ENCODE data around the gene LPO. TPM values are rescaled to one million over a fixed set of nuclear protein-coding genes. Genes with fewer than 3 reads are reported as not detected.

Gene LPO
- total RNA-seq, 1 experiment from 2014 or later: 0.20 TPM

GRCh38 chr17:58276423-58276822, 38.0 kb downstream of the LPO start:
- DNase-seq (ENCODE audit: low spot score) (no peak), ATAC-seq (peak; percentile 38)
- TF ChIP-seq RELA (CRISPR knock-in tag; IDR thresholded peaks at IDR 0.05; ENCODE audit: borderline replicate concordance) (no peak), EMX1 (CRISPR knock-in tag; IDR thresholded peaks at IDR 0.05) (no peak), CREB1 (CRISPR knock-in tag; IDR thresholded peaks at IDR 0.05) (no peak), SP1 (CRISPR knock-in tag; conservative IDR thresholded peaks at IDR 0.05) (no peak), ZNF138 (CRISPR knock-in tag; conservative IDR thresholded peaks at IDR 0.05) (no peak), ELF4 (CRISPR knock-in tag; IDR thresholded peaks at IDR 0.05; ENCODE audit: low read depth) (no peak), NFATC4 (CRISPR knock-in tag; IDR thresholded peaks at IDR 0.05) (no peak), ERG (CRISPR knock-in tag; IDR thresholded peaks at IDR 0.05) (no peak), ZNF396 (CRISPR knock-in tag; IDR thresholded peaks at IDR 0.05; ENCODE audit: borderline replicate concordance) (no peak), NR1H2 (CRISPR knock-in tag; IDR thresholded peaks at IDR 0.05) (no peak), FOXP1 (CRISPR knock-in tag; IDR thresholded peaks at IDR 0.05; ENCODE audit: borderline replicate concordance) (no peak), TP53 (CRISPR knock-in tag; IDR thresholded peaks at IDR 0.05) (no peak), ZBTB21 (CRISPR knock-in tag; IDR thresholded peaks at IDR 0.05; ENCODE audit: borderline replicate concordance) (no peak), PREB (CRISPR knock-in tag; IDR thresholded peaks at IDR 0.05; ENCODE audit: borderline replicate concordance) (no peak), PRRX2 (CRISPR knock-in tag; IDR thresholded peaks at IDR 0.05) (no peak)
- TF ChIP-seq, protein P1, sequence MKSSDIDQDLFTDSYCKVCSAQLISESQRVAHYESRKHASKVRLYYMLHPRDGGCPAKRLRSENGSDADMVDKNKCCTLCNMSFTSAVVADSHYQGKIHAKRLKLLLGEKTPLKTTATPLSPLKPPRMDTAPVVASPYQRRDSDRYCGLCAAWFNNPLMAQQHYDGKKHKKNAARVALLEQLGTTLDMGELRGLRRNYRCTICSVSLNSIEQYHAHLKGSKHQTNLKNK (CRISPR knock-in tag; IDR thresholded peaks at IDR 0.05): no peak
- TF ChIP-seq, protein P2, sequence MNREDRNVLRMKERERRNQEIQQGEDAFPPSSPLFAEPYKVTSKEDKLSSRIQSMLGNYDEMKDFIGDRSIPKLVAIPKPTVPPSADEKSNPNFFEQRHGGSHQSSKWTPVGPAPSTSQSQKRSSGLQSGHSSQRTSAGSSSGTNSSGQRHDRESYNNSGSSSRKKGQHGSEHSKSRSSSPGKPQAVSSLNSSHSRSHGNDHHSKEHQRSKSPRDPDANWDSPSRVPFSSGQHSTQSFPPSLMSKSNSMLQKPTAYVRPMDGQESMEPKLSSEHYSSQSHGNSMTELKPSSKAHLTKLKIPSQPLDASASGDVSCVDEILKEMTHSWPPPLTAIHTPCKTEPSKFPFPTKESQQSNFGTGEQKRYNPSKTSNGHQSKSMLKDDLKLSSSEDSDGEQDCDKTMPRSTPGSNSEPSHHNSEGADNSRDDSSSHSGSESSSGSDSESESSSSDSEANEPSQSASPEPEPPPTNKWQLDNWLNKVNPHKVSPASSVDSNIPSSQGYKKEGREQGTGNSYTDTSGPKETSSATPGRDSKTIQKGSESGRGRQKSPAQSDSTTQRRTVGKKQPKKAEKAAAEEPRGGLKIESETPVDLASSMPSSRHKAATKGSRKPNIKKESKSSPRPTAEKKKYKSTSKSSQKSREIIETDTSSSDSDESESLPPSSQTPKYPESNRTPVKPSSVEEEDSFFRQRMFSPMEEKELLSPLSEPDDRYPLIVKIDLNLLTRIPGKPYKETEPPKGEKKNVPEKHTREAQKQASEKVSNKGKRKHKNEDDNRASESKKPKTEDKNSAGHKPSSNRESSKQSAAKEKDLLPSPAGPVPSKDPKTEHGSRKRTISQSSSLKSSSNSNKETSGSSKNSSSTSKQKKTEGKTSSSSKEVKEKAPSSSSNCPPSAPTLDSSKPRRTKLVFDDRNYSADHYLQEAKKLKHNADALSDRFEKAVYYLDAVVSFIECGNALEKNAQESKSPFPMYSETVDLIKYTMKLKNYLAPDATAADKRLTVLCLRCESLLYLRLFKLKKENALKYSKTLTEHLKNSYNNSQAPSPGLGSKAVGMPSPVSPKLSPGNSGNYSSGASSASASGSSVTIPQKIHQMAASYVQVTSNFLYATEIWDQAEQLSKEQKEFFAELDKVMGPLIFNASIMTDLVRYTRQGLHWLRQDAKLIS (CRISPR knock-in tag; IDR thresholded peaks at IDR 0.05; ENCODE audit: borderline replicate concordance): no peak
- H3K4me1 Mint-ChIP-seq: no peaks in the 10 kb centered on the region
- no peaks in the 10 kb centered on the region for H3K9me3 Mint-ChIP-seq
- H3K27me3 Mint-ChIP-seq (ENCODE audit: low read depth): peaks cover 16% of the 10 kb centered on the region
- ChIA-PET POLR2A (interaction anchor here (1.0 kb wide), 1 partner anchor 76 kb away, joined by 3 read pairs; no protein-coding TSS in a partner anchor), CTCF (interaction anchor here (0.8 to 4.6 kb wide), 8 partner anchors 8 to 211 kb away, joined by 3 to 19 read pairs (median 4); partner anchors contain the start of gene HSF5)
- H3K4me3 Mint-ChIP-seq: no peak overlapping the region
- H3K36me3 Mint-ChIP-seq: no peaks in the 10 kb centered on the region
- no peak overlapping the region for H3K27ac Mint-ChIP-seq

DNA sequence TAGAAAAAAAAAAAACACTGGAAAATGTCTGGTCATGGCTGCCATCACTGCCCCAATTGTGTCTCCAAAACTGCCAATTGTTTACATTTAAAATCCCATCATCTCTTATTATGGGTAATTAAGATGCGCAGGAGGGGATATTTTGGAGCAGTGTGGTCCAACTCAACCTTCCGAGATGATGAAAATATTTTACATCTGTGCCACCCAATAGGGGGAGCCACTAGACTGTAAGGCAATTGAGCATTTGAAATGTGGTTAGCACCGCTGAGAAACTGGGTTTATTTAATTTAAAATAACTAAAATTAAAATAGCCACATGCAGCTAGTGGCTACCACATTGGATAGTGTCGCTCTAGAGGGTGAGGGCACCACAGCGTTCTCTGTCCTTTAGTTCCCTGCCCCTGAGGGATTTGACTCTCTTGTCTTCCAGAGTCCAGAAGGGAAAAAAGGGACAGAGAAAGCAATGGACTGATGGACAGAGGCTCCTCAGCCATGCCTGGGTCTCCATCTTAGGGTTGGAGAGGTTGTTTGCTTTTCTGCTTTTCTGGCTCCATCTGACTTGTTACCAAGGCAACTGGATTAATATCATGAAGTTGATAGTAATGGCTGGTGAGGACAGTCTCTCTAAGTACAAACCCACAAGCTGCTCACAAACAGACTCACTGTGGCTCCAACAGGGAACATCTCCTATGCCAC, 38.9 kb downstream of the LPO start:
- H3K4me3 Mint-ChIP-seq: no peak overlapping the region
- H3K4me1 Mint-ChIP-seq: no peaks in the 10 kb centered on the region
- peak; percentile 31; the same call in 1 of the 2 replicates for TF ChIP-seq CTCF (IDR thresholded peaks at IDR 0.05)
- TF ChIP-seq ZNF219 (CRISPR knock-in tag; IDR thresholded peaks at IDR 0.05; ENCODE audit: borderline replicate concordance): no peak
- TF ChIP-seq ESRRA (CRISPR knock-in tag; IDR thresholded peaks at IDR 0.05; ENCODE audit: borderline replicate concordance): no peak
- DNase-seq (ENCODE audit: low spot score) (no peak), ATAC-seq (peak; percentile 48)
- no peaks in the 10 kb centered on the region for H3K9me3 Mint-ChIP-seq
- H3K27me3 Mint-ChIP-seq (ENCODE audit: low read depth): peaks cover 16% of the 10 kb centered on the region
- ChIA-PET POLR2A (no interaction called here), CTCF (interaction anchor here (0.8 to 4.6 kb wide), 4 partner anchors 27 to 77 kb away, joined by 3 to 19 read pairs (median 4); no protein-coding TSS in a partner anchor)
- no peaks in the 10 kb centered on the region for H3K36me3 Mint-ChIP-seq
- H3K27ac Mint-ChIP-seq: no peak overlapping the region
